Measurements from ENCODE around the gene CDKN1C. TPM values are rescaled to one million over a fixed set of nuclear protein-coding genes. Genes with fewer than 3 reads are reported as not detected.

Gene CDKN1C
- total and polyA plus RNA-seq, 7 experiments from 2014 or later = 0.35 to 36.0 (median 3.9) TPM

- Histone ChIP-seq H3K27me3 (ENCODE audit: control insufficient read depth in 2 of 2, insufficient read depth in 2 of 2, low read length in 2 of 2) (peaks cover 0 to 4% of the 10 kb centered on the region in 2 donors), H3K27ac (ENCODE audit: low read depth, low read length) (no peak overlapping the region), H3K36me3 (ENCODE audit: control insufficient read depth in 2 of 3, insufficient read depth in 3 of 3, low read length in 3 of 3) (no peaks in the 10 kb centered on the region), H3K4me3 (ENCODE audit: low read length) (no peak overlapping the region), H3K9me3 (ENCODE audit: control insufficient read depth in 2 of 3, low read length in 3 of 3) (no peaks in the 10 kb centered on the region), H3K4me1 (ENCODE audit: control insufficient read depth in 2 of 2, insufficient read depth in 2 of 2, low read length in 2 of 2) (peaks cover 0 to 12% of the 10 kb centered on the region in 2 donors)
- Mint-ChIP-seq H3K27me3 (peaks cover 4 to 24% (median 5%) of the 10 kb centered on the region in 5 donors), H3K4me1 (peaks cover 8 to 14% (median 11%) of the 10 kb centered on the region in 7 donors), H3K9me3 (no peaks in the 10 kb centered on the region), H3K4me3 (no peak overlapping the region), H3K27ac (no peak overlapping the region), H3K36me3 (no peaks in the 10 kb centered on the region)
- ChIA-PET POLR2A (no interaction called here), CTCF (no interaction called here)
- intact Hi-C loops (cut with micrococcal nuclease) = no loop called here
- ATAC-seq (no peak), DNase-seq (no peak)
These were observed 38.8 kb upstream of the CDKN1C start for GRCh38 chr11:2924381-2924780.

DNA sequence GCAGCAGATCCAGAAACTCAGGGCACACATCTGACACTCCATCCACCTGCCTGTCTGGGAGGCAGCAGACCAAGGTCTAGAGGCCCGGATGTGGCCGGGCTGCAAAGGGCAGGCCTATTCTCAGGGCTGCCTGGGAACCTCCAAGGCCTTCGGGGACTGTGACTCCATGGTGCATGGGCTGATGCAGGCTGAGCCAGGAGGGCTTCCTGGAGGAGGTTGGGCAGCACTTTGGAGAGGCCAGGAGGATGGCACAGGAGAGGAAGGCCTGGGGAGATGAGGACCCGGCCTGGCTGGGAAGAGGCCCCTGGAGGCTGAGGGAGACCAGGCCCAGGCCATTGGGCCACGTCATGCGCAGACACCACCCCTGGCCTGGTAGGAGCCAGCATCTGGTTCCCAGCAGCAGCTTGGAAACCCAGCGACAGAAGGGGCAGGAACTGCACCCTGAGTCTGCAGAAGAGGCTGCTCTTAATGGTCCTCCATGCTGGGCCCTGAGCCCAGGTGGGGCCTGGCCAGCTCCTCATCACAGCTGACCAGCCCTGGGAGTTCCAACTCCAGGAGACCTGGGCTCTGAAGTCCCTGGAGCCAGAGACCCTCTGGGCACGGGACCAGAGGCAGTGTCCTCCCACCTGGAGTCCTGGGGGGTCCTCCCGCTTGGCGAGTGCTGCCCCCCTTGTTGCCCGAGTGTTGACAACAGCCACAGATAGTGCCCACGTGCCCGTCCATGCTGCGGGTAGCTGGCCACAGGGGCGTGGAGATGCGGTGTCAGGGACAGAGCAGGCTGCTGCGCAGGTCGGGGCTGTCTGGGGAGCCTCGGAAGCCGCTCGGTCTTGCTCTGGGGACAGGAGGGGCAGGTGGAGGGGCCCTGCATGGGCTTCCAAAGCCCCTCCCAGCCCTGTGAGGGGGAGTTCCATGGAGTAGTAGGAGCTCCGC is 38.1 kb upstream of the CDKN1C start:
- Mint-ChIP-seq H3K4me1 (peaks cover 7 to 11% (median 9%) of the 10 kb centered on the region in 7 donors), H3K36me3 (no peaks in the 10 kb centered on the region), H3K27ac (no peak overlapping the region), H3K4me3 (no peak overlapping the region), H3K27me3 (peaks cover 4 to 20% (median 5%) of the 10 kb centered on the region in 5 donors), H3K9me3 (no peaks in the 10 kb centered on the region)
- intact Hi-C loops (cut with micrococcal nuclease) = no loop called here
- H3K27me3 ChIP-seq (ENCODE audit: control insufficient read depth in 2 of 2, insufficient read depth in 2 of 2, low read length in 2 of 2) = peaks cover 0 to 4% of the 10 kb centered on the region in 2 donors
- DNase-seq = no peak
- CTCF ChIA-PET = no interaction called here
- POLR2A ChIA-PET = no interaction called here
- no peak overlapping the region for H3K4me3 ChIP-seq (ENCODE audit: low read length)
- no peaks in the 10 kb centered on the region for H3K9me3 ChIP-seq (ENCODE audit: control insufficient read depth in 2 of 3, low read length in 3 of 3)
- ATAC-seq = no peak
- H3K4me1 ChIP-seq (ENCODE audit: control insufficient read depth in 2 of 2, insufficient read depth in 2 of 2, low read length in 2 of 2) = peaks cover 0 to 11% of the 10 kb centered on the region in 2 donors
- H3K36me3 ChIP-seq (ENCODE audit: control insufficient read depth in 2 of 3, insufficient read depth in 3 of 3, low read length in 3 of 3) = no peaks in the 10 kb centered on the region
- H3K27ac ChIP-seq (ENCODE audit: low read depth, low read length) = no peak overlapping the region

DNA sequence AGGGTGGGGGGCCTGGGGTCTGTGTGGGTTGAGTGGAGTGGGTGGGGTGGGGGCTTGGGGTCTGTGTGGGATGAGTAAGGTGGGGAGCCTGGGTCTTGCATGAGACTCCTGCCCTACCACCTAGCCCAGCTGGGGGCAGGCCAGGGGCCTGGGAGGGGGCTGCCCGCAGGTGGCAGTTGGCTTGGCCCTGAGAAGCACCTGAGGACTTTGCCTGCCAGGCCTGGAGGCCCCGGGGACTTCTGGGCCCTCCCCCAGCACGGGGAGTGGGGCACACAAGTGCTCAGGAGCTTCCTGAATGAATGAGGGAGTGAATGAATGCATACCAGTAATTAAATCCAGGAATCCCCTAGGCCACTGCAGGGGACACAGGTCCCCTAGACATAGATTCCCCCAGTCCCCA is 37.1 kb upstream of the CDKN1C start:
- Histone ChIP-seq H3K4me1 (ENCODE audit: control insufficient read depth in 2 of 2, insufficient read depth in 2 of 2, low read length in 2 of 2) (peaks cover 0 to under 1% of the 10 kb centered on the region in 2 donors), H3K36me3 (ENCODE audit: control insufficient read depth in 2 of 3, insufficient read depth in 3 of 3, low read length in 3 of 3) (no peaks in the 10 kb centered on the region), H3K27ac (ENCODE audit: low read depth, low read length) (no peak overlapping the region), H3K4me3 (ENCODE audit: low read length) (no peak overlapping the region), H3K9me3 (ENCODE audit: control insufficient read depth in 2 of 3, low read length in 3 of 3) (no peaks in the 10 kb centered on the region), H3K27me3 (ENCODE audit: control insufficient read depth in 2 of 2, insufficient read depth in 2 of 2, low read length in 2 of 2) (no peaks in the 10 kb centered on the region)
- Mint-ChIP-seq H3K4me3 (no peak overlapping the region), H3K4me1 (peaks cover 0 to 3% (median 2%) of the 10 kb centered on the region in 7 donors), H3K9me3 (no peaks in the 10 kb centered on the region), H3K27me3 (peaks cover 0 to 12% (median 0%) of the 10 kb centered on the region in 5 donors), H3K27ac (no peak overlapping the region), H3K36me3 (no peaks in the 10 kb centered on the region)
- CTCF ChIA-PET = no interaction called here
- POLR2A ChIA-PET = no interaction called here
- DNase-seq = no peak
- intact Hi-C loops (cut with micrococcal nuclease) = no loop called here
- no peak for ATAC-seq

GRCh38 chr11:2921742-2922493 is 36.3 kb upstream of the CDKN1C start:
- H3K36me3 ChIP-seq (ENCODE audit: control insufficient read depth in 2 of 3, insufficient read depth in 3 of 3, low read length in 3 of 3) = no peaks in the 10 kb centered on the region
- Mint-ChIP-seq H3K27me3 (peaks cover 0 to 7% (median 0%) of the 10 kb centered on the region in 5 donors), H3K4me1 (no peaks in the 10 kb centered on the region), H3K4me3 (no peak overlapping the region), H3K36me3 (no peaks in the 10 kb centered on the region), H3K27ac (no peak overlapping the region), H3K9me3 (no peaks in the 10 kb centered on the region)
- H3K27me3 ChIP-seq (ENCODE audit: control insufficient read depth in 2 of 2, insufficient read depth in 2 of 2, low read length in 2 of 2) = no peaks in the 10 kb centered on the region
- ChIA-PET CTCF (no interaction called here), POLR2A (no interaction called here)
- H3K9me3 ChIP-seq (ENCODE audit: control insufficient read depth in 2 of 3, low read length in 3 of 3) = no peaks in the 10 kb centered on the region
- no peak overlapping the region for H3K4me3 ChIP-seq (ENCODE audit: low read length)
- H3K27ac ChIP-seq (ENCODE audit: low read depth, low read length) = no peak overlapping the region
- no peaks in the 10 kb centered on the region for H3K4me1 ChIP-seq (ENCODE audit: control insufficient read depth in 2 of 2, insufficient read depth in 2 of 2, low read length in 2 of 2)
- no peak for ATAC-seq
- intact Hi-C loops (cut with micrococcal nuclease) = no loop called here
- DNase-seq = no peak

GRCh38 chr11:2921261-2921660 is 35.7 kb upstream of the CDKN1C start:
- peaks cover 0 to under 1% (median 0%) of the 10 kb centered on the region in 5 donors for H3K27me3 Mint-ChIP-seq
- no peak overlapping the region for H3K27ac Mint-ChIP-seq
- no peak overlapping the region for H3K27ac ChIP-seq (ENCODE audit: low read depth, low read length)
- ChIA-PET CTCF (no interaction called here), POLR2A (no interaction called here)
- no peak for ATAC-seq
- DNase-seq = no peak
- no peak overlapping the region for H3K4me3 Mint-ChIP-seq
- no peaks in the 10 kb centered on the region for H3K9me3 ChIP-seq (ENCODE audit: control insufficient read depth in 2 of 3, low read length in 3 of 3)
- H3K4me3 ChIP-seq (ENCODE audit: low read length) = no peak overlapping the region
- no peaks in the 10 kb centered on the region for H3K4me1 ChIP-seq (ENCODE audit: control insufficient read depth in 2 of 2, insufficient read depth in 2 of 2, low read length in 2 of 2)
- no peaks in the 10 kb centered on the region for H3K9me3 Mint-ChIP-seq
- intact Hi-C loops (cut with micrococcal nuclease) = no loop called here
- no peaks in the 10 kb centered on the region for H3K36me3 Mint-ChIP-seq
- H3K4me1 Mint-ChIP-seq = no peaks in the 10 kb centered on the region
- H3K36me3 ChIP-seq (ENCODE audit: control insufficient read depth in 2 of 3, insufficient read depth in 3 of 3, low read length in 3 of 3) = no peaks in the 10 kb centered on the region
- no peaks in the 10 kb centered on the region for H3K27me3 ChIP-seq (ENCODE audit: control insufficient read depth in 2 of 2, insufficient read depth in 2 of 2, low read length in 2 of 2)

GRCh38 chr11:2920343-2920742 is 34.8 kb upstream of the CDKN1C start:
- H3K4me3 Mint-ChIP-seq = no peak overlapping the region
- ChIA-PET CTCF (no interaction called here), POLR2A (interaction anchor here (0.5 kb wide), 1 partner anchor 442 kb away, joined by 3 read pairs; no protein-coding TSS in a partner anchor)
- H3K9me3 Mint-ChIP-seq = no peaks in the 10 kb centered on the region
- no peaks in the 10 kb centered on the region for H3K4me1 Mint-ChIP-seq
- Histone ChIP-seq H3K27ac (ENCODE audit: low read depth, low read length) (no peak overlapping the region), H3K27me3 (ENCODE audit: control insufficient read depth in 2 of 2, insufficient read depth in 2 of 2, low read length in 2 of 2) (no peaks in the 10 kb centered on the region), H3K4me1 (ENCODE audit: control insufficient read depth in 2 of 2, insufficient read depth in 2 of 2, low read length in 2 of 2) (no peaks in the 10 kb centered on the region), H3K9me3 (ENCODE audit: control insufficient read depth in 2 of 3, low read length in 3 of 3) (no peaks in the 10 kb centered on the region), H3K4me3 (ENCODE audit: low read length) (no peak overlapping the region), H3K36me3 (ENCODE audit: control insufficient read depth in 2 of 3, insufficient read depth in 3 of 3, low read length in 3 of 3) (no peaks in the 10 kb centered on the region)
- H3K27ac Mint-ChIP-seq = no peak overlapping the region
- ATAC-seq (no peak), DNase-seq (no peak)
- no peaks in the 10 kb centered on the region for H3K36me3 Mint-ChIP-seq
- intact Hi-C loops (cut with micrococcal nuclease) = no loop called here
- no peaks in the 10 kb centered on the region for H3K27me3 Mint-ChIP-seq
